GM19025 (cell line): Measurements from ENCODE around the gene RBMS1.
"Not testable (repeated sequence)": the region's sequence is repeated elsewhere in the genome, so short reads cannot be mapped to it uniquely, and the experiment has no call there.

Source experiments
- ATAC-seq: cut with Tn5 transposase; IDR thresholded peaks from one replicate; pipeline ENCODE4 v1.9.1; 2021; ENCODE audit warnings: mild to moderate bottlenecking, low read depth, moderate library complexity; ENCODE audit not compliant: unreplicated experiment

The RBMS1 gene

GRCh38 chr2:160505256-160505655 lies 11.6 kb upstream of the RBMS1 start:
- no peak for ATAC-seq

- no peak for ATAC-seq
These were observed 8.9 kb upstream of the RBMS1 start for GRCh38 chr2:160502478-160502877.

- ATAC-seq: no peak
These were observed 7.8 kb upstream of the RBMS1 start for GRCh38 chr2:160501370-160501769.

- ATAC-seq: no peak
These were observed 6.3 kb upstream of the RBMS1 start for GRCh38 chr2:160499865-160500264.

GRCh38 chr2:160498137-160498536 lies 4.5 kb upstream of the RBMS1 start:
- no peak for ATAC-seq

GRCh38 chr2:160494201-160494644 lies 616 bp upstream of the RBMS1 start:
- ATAC-seq: no peak

GRCh38 chr2:160492401-160493226 lies 993 bp downstream of the RBMS1 start:
- ATAC-seq: no peak

- no peak for ATAC-seq
These were observed 1.7 kb downstream of the RBMS1 start for GRCh38 chr2:160491911-160492371.

- no peak for ATAC-seq
These were observed 2.6 kb downstream of the RBMS1 start for GRCh38 chr2:160490733-160491685.

- no peak for ATAC-seq
These were observed 4.5 kb downstream of the RBMS1 start for GRCh38 chr2:160489111-160489510.

GRCh38 chr2:160488289-160488688 lies 5.3 kb downstream of the RBMS1 start:
- ATAC-seq: not testable (repeated sequence)

- ATAC-seq: no peak
These were observed 7.3 kb downstream of the RBMS1 start for GRCh38 chr2:160486341-160486740.

GRCh38 chr2:160484859-160485520 lies 8.6 kb downstream of the RBMS1 start:
- ATAC-seq: no peak

GRCh38 chr2:160482673-160483072 lies 10.9 kb downstream of the RBMS1 start:
- no peak for ATAC-seq

- no peak for ATAC-seq
These were observed 14.3 kb downstream of the RBMS1 start for GRCh38 chr2:160479269-160479668.

- ATAC-seq: no peak
These were observed 14.9 kb downstream of the RBMS1 start for GRCh38 chr2:160478660-160479059.

- ATAC-seq: no peak
These were observed 16.6 kb downstream of the RBMS1 start for GRCh38 chr2:160477032-160477431.

- ATAC-seq: no peak
These were observed 18.5 kb downstream of the RBMS1 start for GRCh38 chr2:160474891-160475787.

GRCh38 chr2:160474319-160474645 lies 19.3 kb downstream of the RBMS1 start:
- no peak for ATAC-seq
